OCI-LY3 (cell line): ENCODE results near the gene LASP1NB.

Source experiments
- H2AFZ ChIP-seq: fragments of 200-600, 300-600 bp; shearing (Covaris generic); 2 replicates; pipeline ENCODE4 v1.6.0; 2014; ENCODE audit warnings: antibody characterized with exemption, low read depth, low read length
- H3K27ac ChIP-seq: fragments of 200-600, 300-600 bp; sonication (generic); 2 replicates; pipeline ENCODE4 v1.5.1; 2014; ENCODE audit warnings: mild to moderate bottlenecking, low read length, moderate library complexity, mixed read lengths
- H3K27me3 ChIP-seq: fragments of 200-600, 300-600 bp; sonication (generic); 2 replicates; pipeline ENCODE4 v1.6.1; 2014; ENCODE audit warnings: low read depth, low read length, mixed read lengths
- H3K36me3 ChIP-seq: fragments of 200-600, 300-600 bp; sonication (generic); replicated peaks from 2 replicates; pipeline ENCODE3; 2014; ENCODE audit warnings: low read depth, low read length, mixed read lengths
- H3K4me1 ChIP-seq: fragments of 300-600, 200-600 bp; sonication (generic); 2 replicates; pipeline ENCODE4 v1.6.1; 2014; ENCODE audit warnings: low read length, mixed read lengths
- H3K4me2 ChIP-seq: fragments of 200-600, 300-600 bp; sonication (generic); 2 replicates; pipeline ENCODE4 v1.6.1; 2014; ENCODE audit warnings: low read length, mixed read lengths
- H3K4me3 ChIP-seq: fragments of 300-600, 200-600 bp; sonication (generic); 2 replicates; pipeline ENCODE4 v1.5.1; 2014; ENCODE audit warnings: antibody characterized with exemption, mild to moderate bottlenecking, low read length, moderate library complexity
- H3K79me2 ChIP-seq: fragments of 300-600, 200-600 bp; shearing (Covaris generic); 2 replicates; pipeline ENCODE4 v1.6.1; 2014; ENCODE audit warnings: mild to moderate bottlenecking, low read length, mixed read lengths
- H3K9ac ChIP-seq: fragments of 300-600, 200-600 bp; shearing (Covaris generic); 2 replicates; pipeline ENCODE4 v1.6.0; 2014; ENCODE audit warnings: mild to moderate bottlenecking, low read length, moderate library complexity
- H3K9me3 ChIP-seq: fragments of 200-600, 300-600 bp; shearing (Covaris generic); 2 replicates; pipeline ENCODE4 v1.6.1; 2014; ENCODE audit warnings: low read length, mixed read lengths; ENCODE audit not compliant: insufficient read depth
- H4K20me1 ChIP-seq: fragments of 200-600, 300-600 bp; sonication (generic); 2 replicates; pipeline ENCODE4 v1.6.1; 2016; ENCODE audit warnings: low read length, mixed read lengths; ENCODE audit not compliant: insufficient read depth
- CTCF ChIP-seq: fragments of 200-600, 300-600 bp; sonication (generic); IDR thresholded peaks from 2 replicates; pipeline ENCODE4 v1.5.1; 2014; ENCODE audit warnings: antibody characterized with exemption, low read length, low read depth
- EZH2phosphoT487 ChIP-seq: fragments of 200-600 bp; shearing (Covaris generic); IDR thresholded peaks from 2 replicates; pipeline ENCODE4 v1.6.1; 2018; ENCODE audit warnings: antibody characterized with exemption, mixed run types, low read depth

LASP1NB gene

DNA sequence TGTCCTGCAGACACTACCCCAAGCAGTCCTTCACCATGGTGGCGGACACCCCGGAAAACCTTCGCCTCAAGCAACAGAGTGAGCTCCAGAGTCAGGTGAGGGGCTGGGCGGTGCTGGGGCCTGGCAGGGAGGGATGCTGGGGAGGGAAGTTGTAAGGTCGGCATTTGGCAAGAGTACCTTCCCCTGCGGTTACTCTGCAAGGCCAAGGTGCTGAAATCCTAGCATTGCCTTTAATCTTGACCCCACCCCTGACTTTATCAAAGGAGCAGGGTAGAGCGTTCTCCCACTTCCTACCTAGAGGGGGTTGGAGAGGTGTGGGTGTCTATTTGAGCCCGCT is 35.0 kb upstream of the LASP1NB start:
- TF ChIP-seq EZH2phosphoT487 (no peak), CTCF (no peak)
- peaks cover 31% of the 10 kb centered on the region for H3K4me1 ChIP-seq
- H3K4me2 ChIP-seq, result no peak overlapping the region
- no peak overlapping the region for H3K9ac ChIP-seq
- no peak overlapping the region for H2AFZ ChIP-seq
- no peaks in the 10 kb centered on the region for H3K27me3 ChIP-seq
- no peaks in the 10 kb centered on the region for H3K79me2 ChIP-seq
- no peak overlapping the region for H3K27ac ChIP-seq
- no peaks in the 10 kb centered on the region for H3K9me3 ChIP-seq
- peaks cover 18% of the 10 kb centered on the region for H3K36me3 ChIP-seq
- peaks cover 31% of the 10 kb centered on the region for H4K20me1 ChIP-seq
- H3K4me3 ChIP-seq, result no peak overlapping the region

- no peaks in the 10 kb centered on the region for H3K79me2 ChIP-seq
- H3K4me1 ChIP-seq, result peaks cover 31% of the 10 kb centered on the region
- peak overlapping the region; percentile 88 for H3K27ac ChIP-seq
- peak overlapping the region; percentile 41; the same call in 1 of the 2 replicates for H3K9ac ChIP-seq
- H4K20me1 ChIP-seq, result peaks cover 20% of the 10 kb centered on the region; the same call in 1 of the 2 replicates
- H3K36me3 ChIP-seq, result peaks cover 27% of the 10 kb centered on the region
- H3K4me2 ChIP-seq, result peak overlapping the region; percentile 53
- H2AFZ ChIP-seq, result no peak overlapping the region
- H3K9me3 ChIP-seq, result no peaks in the 10 kb centered on the region
- no peak for TF ChIP-seq CTCF
- no peak for TF ChIP-seq EZH2phosphoT487
- no peaks in the 10 kb centered on the region for H3K27me3 ChIP-seq
- H3K4me3 ChIP-seq, result peak overlapping the region; percentile 23
Measured at GRCh38 chr17:38891441-38891840, 34.0 kb upstream of the LASP1NB start.

- peaks cover 16% of the 10 kb centered on the region; the same call in 1 of the 2 replicates for H4K20me1 ChIP-seq
Measured at GRCh38 chr17:38892083-38892482, 33.3 kb upstream of the LASP1NB start.

GRCh38 chr17:38892620-38893019 is 32.8 kb upstream of the LASP1NB start:
- Histone ChIP-seq H3K9ac (peak overlapping the region; percentile 31; the same call in 1 of the 2 replicates), H2AFZ (no peak overlapping the region), H3K4me2 (peak overlapping the region; percentile 53), H3K4me3 (no peak overlapping the region), H3K4me1 (peaks cover 34% of the 10 kb centered on the region), H3K36me3 (peaks cover 35% of the 10 kb centered on the region), H3K27me3 (no peaks in the 10 kb centered on the region), H3K79me2 (no peaks in the 10 kb centered on the region), H4K20me1 (peaks cover 11% of the 10 kb centered on the region; the same call in 1 of the 2 replicates), H3K27ac (peak overlapping the region; percentile 88), H3K9me3 (no peaks in the 10 kb centered on the region)
- no peak for TF ChIP-seq EZH2phosphoT487
- TF ChIP-seq CTCF, result no peak

More at GRCh38 chr17:38892083-38892482, 33.3 kb upstream of the LASP1NB start:
- Histone ChIP-seq H3K36me3 (peaks cover 32% of the 10 kb centered on the region), H3K9me3 (no peaks in the 10 kb centered on the region), H3K4me1 (peaks cover 31% of the 10 kb centered on the region), H3K27ac (peak overlapping the region; percentile 88), H3K27me3 (no peaks in the 10 kb centered on the region), H3K79me2 (no peaks in the 10 kb centered on the region), H3K9ac (peak overlapping the region; percentile 41; the same call in 1 of the 2 replicates), H3K4me3 (peak overlapping the region; percentile 23), H3K4me2 (peak overlapping the region; percentile 53), H2AFZ (no peak overlapping the region)
- no peak for TF ChIP-seq CTCF
- TF ChIP-seq EZH2phosphoT487, result no peak
